Calu3 (cell line): ENCODE results near the gene CLEC2D. TPM values are rescaled to one million over a fixed set of nuclear protein-coding genes. Genes with fewer than 3 reads are reported as not detected.

Experiments
- BruUV-seq: library from RNA; stranded (reverse); fragments of 400-500 nt; replicated peaks from 2 replicates; lab custom pipeline; 2021; lab: Mats Ljungman, UMichigan
- CTCF ChIA-PET: fragments of 300-600 bp; sonication (Branson Sonifier 250); formaldehyde crosslinking; loops from one replicate; lab custom pipeline; 2022; ENCODE audit warnings: antibody characterized with exemption; lab: Charles Lee
- DNase-seq: peaks from one replicate; pipeline ENCODE4 v3.0.0; 2022
- H3K27ac Mint-ChIP-seq: one replicate; pipeline ENCODE4 v1.8.0; 2022; ENCODE audit warnings: mixed read lengths; ENCODE audit not compliant: unreplicated experiment
- H3K27me3 Mint-ChIP-seq: one replicate; pipeline ENCODE4 v1.8.0; 2022; ENCODE audit warnings: mixed read lengths; ENCODE audit not compliant: unreplicated experiment
- H3K36me3 Mint-ChIP-seq: one replicate; pipeline ENCODE4 v1.8.0; 2022; ENCODE audit warnings: mild to moderate bottlenecking, moderate library complexity, mixed read lengths; ENCODE audit not compliant: insufficient read depth, unreplicated experiment
- H3K4me1 Mint-ChIP-seq: one replicate; pipeline ENCODE4 v1.8.0; 2022; ENCODE audit warnings: mild to moderate bottlenecking, low read depth, mixed read lengths; ENCODE audit not compliant: unreplicated experiment
- H3K4me3 Mint-ChIP-seq: one replicate; pipeline ENCODE4 v1.8.0; 2022; ENCODE audit warnings: mild to moderate bottlenecking, low read depth, moderate library complexity, mixed read lengths; ENCODE audit not compliant: unreplicated experiment
- H3K9me3 Mint-ChIP-seq: one replicate; pipeline ENCODE4 v1.8.0; 2022; ENCODE audit warnings: low read depth, mixed read lengths; ENCODE audit not compliant: unreplicated experiment
- CTCF ChIP-seq: fragments of 200-600 bp; IDR thresholded peaks from one replicate; pipeline ENCODE4 v1.8.0; 2022; ENCODE audit warnings: antibody characterized with exemption; ENCODE audit not compliant: unreplicated experiment
- intact Hi-C: fragments of 100-400 bp; cut with micrococcal nuclease; formaldehyde crosslinking; loops from one replicate; pipeline ENCODE4 v1.10.0; 2022; ENCODE audit not compliant: unreplicated experiment
- total RNA-seq: library from RNA; stranded (reverse); gene quantifications from 2 replicates; pipeline ENCODE4 v1.2.3, GENCODE V29; 2022

The CLEC2D gene
- total RNA-seq, 1 experiment from 2014 or later: 5.8 TPM

GRCh38 chr12:9661720-9662119, 7.8 kb upstream of the CLEC2D start:
- H3K4me1 Mint-ChIP-seq: peaks cover 9% of the 10 kb centered on the region
- CTCF ChIA-PET: no interaction called here
- peaks cover 7% of the 10 kb centered on the region for H3K36me3 Mint-ChIP-seq
- DNase-seq: no peak
- intact Hi-C loops: no loop called here
- H3K9me3 Mint-ChIP-seq: no peaks in the 10 kb centered on the region
- BruUV-seq: no TSS peak
- no peak overlapping the region for H3K4me3 Mint-ChIP-seq
- no peaks in the 10 kb centered on the region for H3K27me3 Mint-ChIP-seq
- TF ChIP-seq CTCF: no peak
- no peak overlapping the region for H3K27ac Mint-ChIP-seq

GRCh38 chr12:9662488-9662887, 7.0 kb upstream of the CLEC2D start:
- no peaks in the 10 kb centered on the region for H3K27me3 Mint-ChIP-seq
- CTCF ChIA-PET: no interaction called here
- no peak overlapping the region for H3K27ac Mint-ChIP-seq
- TF ChIP-seq CTCF: no peak
- no peaks in the 10 kb centered on the region for H3K9me3 Mint-ChIP-seq
- no peak overlapping the region for H3K4me3 Mint-ChIP-seq
- DNase-seq: no peak
- intact Hi-C loops: no loop called here
- no TSS peak for BruUV-seq
- peaks cover 9% of the 10 kb centered on the region for H3K4me1 Mint-ChIP-seq
- H3K36me3 Mint-ChIP-seq: peaks cover 7% of the 10 kb centered on the region

GRCh38 chr12:9667403-9668160, 1.9 kb upstream of the CLEC2D start:
- CTCF ChIA-PET: no interaction called here
- H3K9me3 Mint-ChIP-seq: no peaks in the 10 kb centered on the region
- H3K27me3 Mint-ChIP-seq: no peaks in the 10 kb centered on the region
- no peak overlapping the region for H3K4me3 Mint-ChIP-seq
- H3K4me1 Mint-ChIP-seq: peaks cover 2% of the 10 kb centered on the region
- H3K27ac Mint-ChIP-seq: no peak overlapping the region
- no peak for TF ChIP-seq CTCF
- no peak for DNase-seq
- intact Hi-C loops: no loop called here
- BruUV-seq: no TSS peak
- no peaks in the 10 kb centered on the region for H3K36me3 Mint-ChIP-seq

- no peaks in the 10 kb centered on the region for H3K36me3 Mint-ChIP-seq
- intact Hi-C loops: no loop called here
- CTCF ChIA-PET: no interaction called here
- no peak overlapping the region for H3K4me3 Mint-ChIP-seq
- DNase-seq: no peak
- no peak overlapping the region for H3K27ac Mint-ChIP-seq
- no peaks in the 10 kb centered on the region for H3K4me1 Mint-ChIP-seq
- H3K9me3 Mint-ChIP-seq: no peaks in the 10 kb centered on the region
- no peaks in the 10 kb centered on the region for H3K27me3 Mint-ChIP-seq
- no peak for TF ChIP-seq CTCF
- no TSS peak for BruUV-seq
Observed at GRCh38 chr12:9668161-9669018, 1.1 kb upstream of the CLEC2D start.
